ENCODE results near the gene FBXO24.
"Not testable (repeated sequence)": the region's sequence is repeated elsewhere in the genome, so short reads cannot be mapped to it uniquely, and the experiment has no call there.

Gene FBXO24

GRCh38 chr7:100586266-100587025 lies at the start of gene FBXO24:
FBXO24 (plus strand) TSS chr7:100586328; CDS start chr7:100586626, 298 bp downstream.
- FAIRE-seq (peak; percentile 99), DNase-seq (ENCODE audit: insufficient read length, low spot score) (peak; percentile 98)

- FAIRE-seq; DNase-seq (ENCODE audit: insufficient read length, low spot score): not testable (repeated sequence)
Observed at GRCh38 chr7:100536695-100537094, 49.4 kb upstream of the FBXO24 start.

GRCh38 chr7:100538348-100538653 lies 47.8 kb upstream of the FBXO24 start:
- DNase-seq (ENCODE audit: insufficient read length, low spot score) (no peak), FAIRE-seq (no peak)

- peak; percentile 95 for FAIRE-seq
- peak; percentile 89 for DNase-seq (ENCODE audit: insufficient read length, low spot score)
Observed at GRCh38 chr7:100538654-100539435, 47.3 kb upstream of the FBXO24 start, which contains the start of gene AGFG2. AGFG2 (plus strand) TSS chr7:100539203; CDS start chr7:100539347, 144 bp downstream.

- DNase-seq (ENCODE audit: insufficient read length, low spot score) (no peak), FAIRE-seq (no peak)
Observed at GRCh38 chr7:100539436-100540006, 46.6 kb upstream of the FBXO24 start.

GRCh38 chr7:100540073-100540723 lies 45.9 kb upstream of the FBXO24 start:
- DNase-seq (ENCODE audit: insufficient read length, low spot score) (no peak), FAIRE-seq (peak; percentile 11)

- not testable (repeated sequence) for DNase-seq (ENCODE audit: insufficient read length, low spot score); FAIRE-seq
Observed at GRCh38 chr7:100541309-100541708, 44.8 kb upstream of the FBXO24 start.

GRCh38 chr7:100543586-100543985 lies 42.5 kb upstream of the FBXO24 start:
- DNase-seq (ENCODE audit: insufficient read length, low spot score) (no peak), FAIRE-seq (no peak)

- FAIRE-seq (no peak), DNase-seq (ENCODE audit: insufficient read length, low spot score) (no peak)
Observed at GRCh38 chr7:100544386-100544785, 41.7 kb upstream of the FBXO24 start.

GRCh38 chr7:100544967-100545359 lies 41.2 kb upstream of the FBXO24 start:
- no peak for DNase-seq (ENCODE audit: insufficient read length, low spot score)
- FAIRE-seq, result no peak

- DNase-seq (ENCODE audit: insufficient read length, low spot score), result no peak
- FAIRE-seq, result peak; percentile 90
Observed at GRCh38 chr7:100545360-100546128, 40.6 kb upstream of the FBXO24 start.

- FAIRE-seq, result no peak
- no peak for DNase-seq (ENCODE audit: insufficient read length, low spot score)
Observed at GRCh38 chr7:100546129-100546925, 39.8 kb upstream of the FBXO24 start.

- DNase-seq (ENCODE audit: insufficient read length, low spot score) (no peak), FAIRE-seq (no peak)
Observed at GRCh38 chr7:100546926-100547800, 39.0 kb upstream of the FBXO24 start.

- no peak for DNase-seq (ENCODE audit: insufficient read length, low spot score)
- no peak for FAIRE-seq
Observed at GRCh38 chr7:100547872-100548271, 38.3 kb upstream of the FBXO24 start.

- not testable (repeated sequence) for DNase-seq (ENCODE audit: insufficient read length, low spot score); FAIRE-seq
Observed at GRCh38 chr7:100548446-100548845, 37.7 kb upstream of the FBXO24 start.

- FAIRE-seq, result no peak
- no peak for DNase-seq (ENCODE audit: insufficient read length, low spot score)
Observed at GRCh38 chr7:100552532-100552931, 33.6 kb upstream of the FBXO24 start.

- FAIRE-seq (no peak), DNase-seq (ENCODE audit: insufficient read length, low spot score) (no peak)
Observed at GRCh38 chr7:100553032-100553431, 33.1 kb upstream of the FBXO24 start.

- DNase-seq (ENCODE audit: insufficient read length, low spot score) (no peak), FAIRE-seq (no peak)
Observed at GRCh38 chr7:100555701-100556100, 30.4 kb upstream of the FBXO24 start.

- FAIRE-seq (no peak), DNase-seq (ENCODE audit: insufficient read length, low spot score) (no peak)
Observed at GRCh38 chr7:100556541-100556940, 29.6 kb upstream of the FBXO24 start.

Data from GM19239 (cell line).